Pancreas (tissue), 10 donors: Measurements from ENCODE around the gene ACAT2. TPM values are rescaled to one million over a fixed set of nuclear protein-coding genes. Genes with fewer than 3 reads are reported as not detected.
A peak's percentile ranks its signal among the peaks of the same experiment; 100 is the strongest.

ENCODE experiments used
- ATAC-seq, 4 donors: fragments of 200-7000 bp; cut with Tn5 transposase; one replicate each; pipeline versions ENCODE4 v1.8.0 to v1.9.1; 2020; ENCODE audit warnings: mild to moderate bottlenecking in 4 of 4, moderate library complexity in 4 of 4
- DNase-seq, 6 donors: peaks; one replicate each; pipeline ENCODE4 v3.0.0-alpha.2; 2020
- FAIRE-seq: peaks from 2 replicates; lab custom pipeline; 2012; peaks lifted over from hg19 to GRCh38; lab: Jason Lieb, UNC
- H3K27ac ChIP-seq, 4 donors: fragments of 200-600 bp; sonication (generic); 1 replicate in 3 of 4; 2 replicates in 1 of 4; pipeline versions ENCODE4 v1.5.0 to v1.8.0; 2020
- H3K27me3 ChIP-seq, 4 donors: fragments of 200-600 bp; one replicate each; pipeline ENCODE4 v1.8.0; 2021
- H3K36me3 ChIP-seq, 3 donors: fragments of 200-600 bp; sonication (generic) in 1 of 3; one replicate each; pipeline versions ENCODE4 v1.5.0 to v1.8.0; 2020 to 2021
- H3K4me1 ChIP-seq, 3 donors: fragments of 200-600 bp; one replicate each; pipeline ENCODE4 v1.8.0; 2021
- H3K4me3 ChIP-seq, 4 donors: fragments of 200-600 bp; sonication (generic) in 2 of 4; one replicate each; pipeline versions ENCODE4 v1.5.0 to v1.8.0; 2020 to 2021
- H3K9me3 ChIP-seq, 4 donors: fragments of 200-600 bp; one replicate each; pipeline ENCODE4 v1.8.0; 2021
- WGBS, 2 donors: extraction: QIAGEN DNeasy Blood & Tissue Kit; methylation state at CpG; one replicate each; pipeline ENCODE4 v1.1.7; 2013; 5-methylcytosine and 5-hydroxymethylcytosine counted together
- intact Hi-C, 3 donors: fragments of 100-400 bp; cut with DNase I; formaldehyde crosslinking; loops; one replicate each; pipeline versions ENCODE4 v1.11.1 to v1.14.2; 2022
- polyA plus RNA-seq, 2 donors: library from polyadenylated mRNA; stranded (reverse); fragments of 200-250 nt; gene quantifications; one replicate each; pipeline ENCODE4 v1.2.3, GENCODE V29; 2013
- total RNA-seq, 6 donors: library from RNA; stranded (reverse); fragmentation: NEBNext Ultra II Directional in 4 of 6; extraction: Animal tissue kit (Norgen Biotek cat#: 25700) in 4 of 6; gene quantifications; one replicate each; pipeline versions ENCODE4 v1.2.1 to v1.2.4, GENCODE V29; 2021 to 2023
- TF ChIP-seq, protein P1 (sequence below), 4 donors: fragments of 200-600 bp; sonication (generic) in 3 of 4; IDR thresholded peaks; one replicate each; pipeline versions ENCODE4 v1.5.0 to v1.8.0; 2021; ENCODE audit warnings: antibody characterized with exemption in 4 of 4
- donor health status: healthy with polysubstance abuse.
- donor health status: DM: no; HTN: no; CAD: no; lungs with moderate emphysema.
- donor health status: DM: no; HTN: no; CAD: no.
- donor health status: control.
- donor health status: control.
- donor health status: Bipolar disorder and iron deficiency.
- donor health status: DM: yes; HTN: yes; CAD: no.
- donor health status: DM: no; HTN: no; CAD: no.
- donor health status: DM: no; HTN: no; CAD: no.
- donor health status: DM: yes; HTN: yes; CAD: no.

Gene ACAT2
- total and polyA plus RNA-seq, 8 donors: 3.3 to 10.1 (median 7.4) TPM

DNA sequence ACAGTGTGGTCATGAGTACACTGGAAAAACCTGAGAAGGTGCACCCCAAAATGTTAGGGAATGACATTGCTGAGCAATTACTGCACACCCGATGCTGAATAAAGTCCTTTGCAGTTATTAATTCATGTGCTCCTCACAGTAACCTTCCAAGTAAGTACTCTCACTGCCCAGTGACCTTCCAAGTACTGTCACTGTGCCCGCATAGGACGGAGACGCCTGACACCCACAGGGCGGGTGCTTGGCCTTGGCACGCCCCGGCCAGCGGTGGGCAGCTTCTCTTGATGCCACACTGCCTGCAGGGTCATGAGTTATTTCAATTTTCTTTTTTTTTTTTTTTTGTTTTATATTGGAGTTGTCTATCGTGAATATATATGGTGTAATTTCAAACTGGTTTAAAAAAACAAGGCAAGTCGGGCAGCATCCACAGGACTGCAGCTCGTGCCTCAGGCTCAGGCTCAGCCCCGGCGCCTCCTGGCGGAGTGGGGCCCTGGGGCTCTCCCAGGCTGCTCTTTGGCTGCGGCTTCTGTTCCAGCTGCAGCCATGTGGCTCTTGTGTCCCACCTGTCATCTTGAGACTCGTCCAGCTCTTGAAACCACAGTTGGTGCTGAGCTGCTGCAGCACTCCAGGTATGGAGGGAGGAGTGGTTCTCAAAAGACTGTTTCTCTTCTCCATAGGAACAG, 65.3 kb downstream of the ACAT2 start:
- ATAC-seq (no peak), DNase-seq (no peak), FAIRE-seq (no peak)
- intact Hi-C loops: no loop called here
- H3K4me3 ChIP-seq: no peak overlapping the region
- H3K27me3 ChIP-seq: no peaks in the 10 kb centered on the region
- WGBS, 2 donors: 90 to 93% methylated on average over 16 of the region's 16 CpGs
- H3K36me3 ChIP-seq: no peaks in the 10 kb centered on the region
- no peaks in the 10 kb centered on the region for H3K9me3 ChIP-seq
- no peak overlapping the region for H3K27ac ChIP-seq
- H3K4me1 ChIP-seq: peaks cover 0 to 3% (median 0%) of the 10 kb centered on the region in 3 donors
- TF ChIP-seq, protein P1, sequence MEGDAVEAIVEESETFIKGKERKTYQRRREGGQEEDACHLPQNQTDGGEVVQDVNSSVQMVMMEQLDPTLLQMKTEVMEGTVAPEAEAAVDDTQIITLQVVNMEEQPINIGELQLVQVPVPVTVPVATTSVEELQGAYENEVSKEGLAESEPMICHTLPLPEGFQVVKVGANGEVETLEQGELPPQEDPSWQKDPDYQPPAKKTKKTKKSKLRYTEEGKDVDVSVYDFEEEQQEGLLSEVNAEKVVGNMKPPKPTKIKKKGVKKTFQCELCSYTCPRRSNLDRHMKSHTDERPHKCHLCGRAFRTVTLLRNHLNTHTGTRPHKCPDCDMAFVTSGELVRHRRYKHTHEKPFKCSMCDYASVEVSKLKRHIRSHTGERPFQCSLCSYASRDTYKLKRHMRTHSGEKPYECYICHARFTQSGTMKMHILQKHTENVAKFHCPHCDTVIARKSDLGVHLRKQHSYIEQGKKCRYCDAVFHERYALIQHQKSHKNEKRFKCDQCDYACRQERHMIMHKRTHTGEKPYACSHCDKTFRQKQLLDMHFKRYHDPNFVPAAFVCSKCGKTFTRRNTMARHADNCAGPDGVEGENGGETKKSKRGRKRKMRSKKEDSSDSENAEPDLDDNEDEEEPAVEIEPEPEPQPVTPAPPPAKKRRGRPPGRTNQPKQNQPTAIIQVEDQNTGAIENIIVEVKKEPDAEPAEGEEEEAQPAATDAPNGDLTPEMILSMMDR (IDR thresholded peaks at IDR 0.05): no peak

DNA sequence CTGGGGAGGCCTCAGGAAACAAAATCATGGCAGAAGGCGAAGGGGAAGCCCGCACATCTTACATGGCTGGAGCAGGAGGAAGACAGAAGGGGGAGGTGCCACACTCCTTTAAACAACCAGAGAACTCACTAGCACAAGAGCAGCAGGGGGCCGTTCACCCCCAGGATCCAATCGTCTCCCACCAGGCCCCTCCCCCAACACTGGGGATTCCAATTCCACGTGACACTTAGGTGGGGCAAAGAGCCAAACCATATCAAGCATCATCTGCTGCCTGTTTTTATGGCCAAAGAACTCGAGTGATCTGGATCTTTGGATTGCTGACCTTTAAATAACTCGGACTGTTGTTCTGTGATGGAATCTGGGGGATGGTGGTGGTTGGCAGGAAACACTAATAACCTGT, 66.2 kb downstream of the ACAT2 start:
- DNase-seq (peak in 3 of 6 donors; percentile 38 to 52 (median 48)), ATAC-seq (peak in 3 of 4 donors; percentile 47 to 59 (median 50)), FAIRE-seq (no peak)
- TF ChIP-seq, protein P1 (IDR thresholded peaks at IDR 0.05): no peak
- Histone ChIP-seq H3K9me3 (no peaks in the 10 kb centered on the region), H3K27ac (no peak overlapping the region), H3K4me3 (no peak overlapping the region), H3K36me3 (no peaks in the 10 kb centered on the region), H3K4me1 (peaks cover 0 to 3% (median 0%) of the 10 kb centered on the region in 3 donors), H3K27me3 (no peaks in the 10 kb centered on the region)
- 43 to 46% methylated on average over 7 of the region's 7 CpGs for WGBS, 2 donors
- intact Hi-C loops: no loop called here

Other genes starting within 250 kb of the ACAT2 start
- gene SOD2, start 68.8 kb upstream of the ACAT2 start, total RNA-seq: 100 to 1,000 TPM; 155 to 792 (median 241) TPM
- gene SOD2, start 68.8 kb upstream of the ACAT2 start, polyA plus RNA-seq: 100 to 1,000 TPM in 1 of 2 donors, 10 to 100 TPM in 1; 97.7 to 162 TPM
- 10 to 100 TPM; 35.6 to 51.4 (median 42.8) TPM for gene WTAP, start 34.5 kb upstream of the ACAT2 start, total RNA-seq
- 10 to 100 TPM; 55.4 to 85.6 TPM for gene WTAP, start 34.5 kb upstream of the ACAT2 start, polyA plus RNA-seq
- gene TCP1, start 27.6 kb downstream of the ACAT2 start, total RNA-seq: 10 to 100 TPM; 60.6 to 85.1 (median 75.2) TPM
- gene TCP1, start 27.6 kb downstream of the ACAT2 start, polyA plus RNA-seq: 10 to 100 TPM; 43.7 to 91.7 TPM
- 10 to 100 TPM; 19.3 to 28.2 (median 25.0) TPM for gene MRPL18, start 28.4 kb downstream of the ACAT2 start, total RNA-seq
- 10 to 100 TPM; 45.0 to 47.9 TPM for gene MRPL18, start 28.4 kb downstream of the ACAT2 start, polyA plus RNA-seq
- gene PNLDC1, start 38.2 kb downstream of the ACAT2 start, total RNA-seq: 1 to 10 TPM in 1 of 6 donors, under 1 TPM in 5; 0.21 to 1.4 (median 0.46) TPM
- 1 to 10 TPM; 1.4 to 1.7 TPM for gene PNLDC1, start 38.2 kb downstream of the ACAT2 start, polyA plus RNA-seq
- not detected for gene MAS1, start 128.9 kb downstream of the ACAT2 start, total RNA-seq
- under 1 TPM in 1 of 2 donors, not detected in 1; under 0.01 TPM for gene MAS1, start 128.9 kb downstream of the ACAT2 start, polyA plus RNA-seq
- gene IGF2R, start 207.0 kb downstream of the ACAT2 start, total RNA-seq: 10 to 100 TPM; 27.5 to 54.0 (median 37.7) TPM
- 10 to 100 TPM; 11.0 to 14.5 TPM for gene IGF2R, start 207.0 kb downstream of the ACAT2 start, polyA plus RNA-seq